Measurements from ENCODE around the gene EIF2B2.
"Not testable (repeated sequence)": the region's sequence is repeated elsewhere in the genome, so short reads cannot be mapped to it uniquely, and the experiment has no call there.

EIF2B2 gene

GRCh38 chr14:74995781-74996180 is 6.9 kb upstream of the EIF2B2 start:
- not testable (repeated sequence) for DNase-seq (ENCODE audit: low spot score)

GRCh38 chr14:75001261-75001660 is 1.5 kb upstream of the EIF2B2 start:
- no peak for DNase-seq (ENCODE audit: low spot score)

- no peak for DNase-seq (ENCODE audit: low spot score)
Measured at GRCh38 chr14:75001899-75002298, 822 bp upstream of the EIF2B2 start.

- no peak for DNase-seq (ENCODE audit: low spot score)
Measured at GRCh38 chr14:75003250-75004027, 718 bp downstream of the EIF2B2 start.

GRCh38 chr14:75005357-75005756 is 2.6 kb downstream of the EIF2B2 start:
- DNase-seq (ENCODE audit: low spot score) = no peak

- DNase-seq (ENCODE audit: low spot score) = no peak
Measured at GRCh38 chr14:75009176-75009575, 6.5 kb downstream of the EIF2B2 start.

- no peak for DNase-seq (ENCODE audit: low spot score)
Measured at GRCh38 chr14:75010472-75011093, 7.9 kb downstream of the EIF2B2 start.

- peak; percentile 49 for DNase-seq (ENCODE audit: low spot score)
Measured at GRCh38 chr14:75011356-75011994, 8.8 kb downstream of the EIF2B2 start.

- DNase-seq (ENCODE audit: low spot score) = no peak
Measured at GRCh38 chr14:75013290-75013689, 10.6 kb downstream of the EIF2B2 start.

- DNase-seq (ENCODE audit: low spot score) = no peak
Measured at GRCh38 chr14:75015496-75015895, 12.8 kb downstream of the EIF2B2 start.

- no peak for DNase-seq (ENCODE audit: low spot score)
Measured at GRCh38 chr14:75016815-75017214, 14.1 kb downstream of the EIF2B2 start.

GRCh38 chr14:75018694-75019093 is 16.0 kb downstream of the EIF2B2 start:
- no peak for DNase-seq (ENCODE audit: low spot score)

- DNase-seq (ENCODE audit: low spot score) = no peak
Measured at GRCh38 chr14:75022655-75023054, 19.9 kb downstream of the EIF2B2 start.

GRCh38 chr14:75023108-75023507 is 20.4 kb downstream of the EIF2B2 start:
- DNase-seq (ENCODE audit: low spot score) = no peak

- DNase-seq (ENCODE audit: low spot score) = no peak
Measured at GRCh38 chr14:75025082-75025481, 22.4 kb downstream of the EIF2B2 start.

- DNase-seq (ENCODE audit: low spot score) = no peak
Measured at GRCh38 chr14:75025876-75026275, 23.2 kb downstream of the EIF2B2 start.

GRCh38 chr14:75030147-75030546 is 27.4 kb downstream of the EIF2B2 start:
- DNase-seq (ENCODE audit: low spot score) = no peak

- no peak for DNase-seq (ENCODE audit: low spot score)
Measured at GRCh38 chr14:75032939-75033338, 30.2 kb downstream of the EIF2B2 start.

- DNase-seq (ENCODE audit: low spot score) = no peak
Measured at GRCh38 chr14:75040507-75040906, 37.8 kb downstream of the EIF2B2 start.

- DNase-seq (ENCODE audit: low spot score) = no peak
Measured at GRCh38 chr14:75040959-75041358, 38.2 kb downstream of the EIF2B2 start.

- DNase-seq (ENCODE audit: low spot score) = no peak
Measured at GRCh38 chr14:75041613-75042012, 38.9 kb downstream of the EIF2B2 start.

- no peak for DNase-seq (ENCODE audit: low spot score)
Measured at GRCh38 chr14:75042035-75042434, 39.3 kb downstream of the EIF2B2 start.

GRCh38 chr14:75044322-75044721 is 41.6 kb downstream of the EIF2B2 start:
- peak; percentile 20 for DNase-seq (ENCODE audit: low spot score)
